GM12878 (cell line): ENCODE measurements around the gene PLXNA2.

ENCODE experiments used
- ATF2 ChIP-seq: IDR thresholded peaks from 2 replicates; pipeline ENCODE4 v1.6.1; 2012; ENCODE audit warnings: low read length, inconsistent platforms
- CBFB ChIP-seq: IDR thresholded peaks from 2 replicates; pipeline ENCODE4 v1.6.1; 2016; ENCODE audit warnings: antibody characterized with exemption, low read depth
- FOXK2 ChIP-seq: fragments of 450-650 bp; IDR thresholded peaks from 2 replicates; pipeline ENCODE4 v1.6.1; 2017; ENCODE audit warnings: mild to moderate bottlenecking, moderate library complexity
- JUND ChIP-seq: IDR thresholded peaks from 2 replicates; pipeline ENCODE4 v1.6.1; 2012; ENCODE audit warnings: low read depth, mild to moderate bottlenecking, low read length, improper control_type of control experiment, moderate library complexity
- PBX3 ChIP-seq: IDR thresholded peaks from 2 replicates; pipeline ENCODE4 v1.6.1; 2011; ENCODE audit warnings: mild to moderate bottlenecking, low read depth, low read length, moderate library complexity; ENCODE audit not compliant: insufficient replicate concordance
- RAD21 ChIP-seq: IDR thresholded peaks from 2 replicates; pipeline ENCODE4 v1.6.1; 2011; ENCODE audit warnings: mild to moderate bottlenecking, low read depth, low read length, moderate library complexity; ENCODE audit not compliant: insufficient read depth
- RAD51 ChIP-seq: fragments of 450-650 bp; IDR thresholded peaks from 2 replicates; pipeline ENCODE4 v1.6.1; 2016; ENCODE audit warnings: moderate library complexity, mild to moderate bottlenecking, inconsistent platforms
- SMAD1 ChIP-seq: fragments of 450-650 bp; IDR thresholded peaks from 2 replicates; pipeline ENCODE4 v1.6.1; 2018; ENCODE audit warnings: mild to moderate bottlenecking, low read depth; ENCODE audit not compliant: partially characterized antibody
- SPI1 ChIP-seq: IDR thresholded peaks from 2 replicates; pipeline ENCODE4 v1.6.1; 2011; ENCODE audit warnings: low read depth, mild to moderate bottlenecking, low read length, moderate library complexity, borderline replicate concordance; ENCODE audit not compliant: insufficient read depth
- SUZ12 ChIP-seq: fragments of 200-600 bp; sonication (generic); IDR thresholded peaks from one replicate; pipeline ENCODE4 v1.6.1; 2018; ENCODE audit warnings: antibody characterized with exemption, mild to moderate bottlenecking; ENCODE audit not compliant: unreplicated experiment
- USF1 ChIP-seq: IDR thresholded peaks from 2 replicates; pipeline ENCODE4 v1.6.1; 2011; ENCODE audit warnings: borderline replicate concordance, low read depth, mild to moderate bottlenecking, moderate library complexity, mixed read lengths, low read length; ENCODE audit not compliant: insufficient read depth; ENCODE audit errors: extremely low read length
- TF ChIP-seq, protein P1 (sequence below), 3 experiments: IDR thresholded peaks in 2 of 3; conservative IDR thresholded peaks in 1 of 3; 2 replicates each; pipeline ENCODE4 v1.5.1; 2011; ENCODE audit warnings: low read depth in 3 of 3, low read length in 3 of 3, mild to moderate bottlenecking in 3 of 3, control low read depth in 2 of 3, moderate library complexity in 2 of 3, inconsistent platforms in 1 of 3, mixed read lengths in 1 of 3; ENCODE audit not compliant: control insufficient read depth in 2 of 3, insufficient read depth in 1 of 3; ENCODE audit errors: extremely low read depth in 1 of 3
- TF ChIP-seq, protein P2 (sequence below): fragments of 150-350 bp; IDR thresholded peaks from 2 replicates; pipeline ENCODE4 v1.6.1; 2016; ENCODE audit warnings: low read depth, low read length

DNA sequence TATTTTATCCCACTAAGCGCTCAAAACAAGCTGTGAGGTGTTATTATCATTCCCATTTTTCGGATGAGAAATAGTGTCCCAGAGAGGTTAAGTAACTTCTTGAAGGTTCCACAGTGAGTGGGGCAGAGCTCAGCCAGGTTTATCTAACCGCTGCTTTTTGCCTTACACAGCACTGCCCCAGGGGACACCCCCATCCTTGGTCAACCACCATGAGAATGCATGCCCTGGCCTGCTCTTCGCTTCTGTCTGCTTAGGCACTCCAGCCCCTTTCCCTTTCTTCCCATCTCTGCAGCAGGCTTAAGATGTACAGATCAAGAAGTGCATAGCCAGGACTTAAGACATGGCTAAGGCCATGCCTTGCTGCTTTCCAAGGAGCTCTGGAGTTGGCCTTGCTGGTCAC lies 174.3 kb downstream of the PLXNA2 start:
- TF ChIP-seq USF1: no peak
- no peak for TF ChIP-seq CBFB
- TF ChIP-seq, protein P1, sequence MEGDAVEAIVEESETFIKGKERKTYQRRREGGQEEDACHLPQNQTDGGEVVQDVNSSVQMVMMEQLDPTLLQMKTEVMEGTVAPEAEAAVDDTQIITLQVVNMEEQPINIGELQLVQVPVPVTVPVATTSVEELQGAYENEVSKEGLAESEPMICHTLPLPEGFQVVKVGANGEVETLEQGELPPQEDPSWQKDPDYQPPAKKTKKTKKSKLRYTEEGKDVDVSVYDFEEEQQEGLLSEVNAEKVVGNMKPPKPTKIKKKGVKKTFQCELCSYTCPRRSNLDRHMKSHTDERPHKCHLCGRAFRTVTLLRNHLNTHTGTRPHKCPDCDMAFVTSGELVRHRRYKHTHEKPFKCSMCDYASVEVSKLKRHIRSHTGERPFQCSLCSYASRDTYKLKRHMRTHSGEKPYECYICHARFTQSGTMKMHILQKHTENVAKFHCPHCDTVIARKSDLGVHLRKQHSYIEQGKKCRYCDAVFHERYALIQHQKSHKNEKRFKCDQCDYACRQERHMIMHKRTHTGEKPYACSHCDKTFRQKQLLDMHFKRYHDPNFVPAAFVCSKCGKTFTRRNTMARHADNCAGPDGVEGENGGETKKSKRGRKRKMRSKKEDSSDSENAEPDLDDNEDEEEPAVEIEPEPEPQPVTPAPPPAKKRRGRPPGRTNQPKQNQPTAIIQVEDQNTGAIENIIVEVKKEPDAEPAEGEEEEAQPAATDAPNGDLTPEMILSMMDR (IDR thresholded peaks at IDR 0.05 in 2 of 3, conservative IDR thresholded peaks at IDR 0.05 in 1 of 3; ENCODE audit: control insufficient read depth in 2 of 3, extremely low read depth in 1 of 3, insufficient read depth in 1 of 3, low read depth in 3 of 3, low read length in 3 of 3): no peak
- no peak for TF ChIP-seq SPI1
- TF ChIP-seq, protein P2, sequence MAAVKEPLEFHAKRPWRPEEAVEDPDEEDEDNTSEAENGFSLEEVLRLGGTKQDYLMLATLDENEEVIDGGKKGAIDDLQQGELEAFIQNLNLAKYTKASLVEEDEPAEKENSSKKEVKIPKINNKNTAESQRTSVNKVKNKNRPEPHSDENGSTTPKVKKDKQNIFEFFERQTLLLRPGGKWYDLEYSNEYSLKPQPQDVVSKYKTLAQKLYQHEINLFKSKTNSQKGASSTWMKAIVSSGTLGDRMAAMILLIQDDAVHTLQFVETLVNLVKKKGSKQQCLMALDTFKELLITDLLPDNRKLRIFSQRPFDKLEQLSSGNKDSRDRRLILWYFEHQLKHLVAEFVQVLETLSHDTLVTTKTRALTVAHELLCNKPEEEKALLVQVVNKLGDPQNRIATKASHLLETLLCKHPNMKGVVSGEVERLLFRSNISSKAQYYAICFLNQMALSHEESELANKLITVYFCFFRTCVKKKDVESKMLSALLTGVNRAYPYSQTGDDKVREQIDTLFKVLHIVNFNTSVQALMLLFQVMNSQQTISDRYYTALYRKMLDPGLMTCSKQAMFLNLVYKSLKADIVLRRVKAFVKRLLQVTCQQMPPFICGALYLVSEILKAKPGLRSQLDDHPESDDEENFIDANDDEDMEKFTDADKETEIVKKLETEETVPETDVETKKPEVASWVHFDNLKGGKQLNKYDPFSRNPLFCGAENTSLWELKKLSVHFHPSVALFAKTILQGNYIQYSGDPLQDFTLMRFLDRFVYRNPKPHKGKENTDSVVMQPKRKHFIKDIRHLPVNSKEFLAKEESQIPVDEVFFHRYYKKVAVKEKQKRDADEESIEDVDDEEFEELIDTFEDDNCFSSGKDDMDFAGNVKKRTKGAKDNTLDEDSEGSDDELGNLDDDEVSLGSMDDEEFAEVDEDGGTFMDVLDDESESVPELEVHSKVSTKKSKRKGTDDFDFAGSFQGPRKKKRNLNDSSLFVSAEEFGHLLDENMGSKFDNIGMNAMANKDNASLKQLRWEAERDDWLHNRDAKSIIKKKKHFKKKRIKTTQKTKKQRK: no peak
- TF ChIP-seq PBX3: no peak
- no peak for TF ChIP-seq FOXK2
- TF ChIP-seq RAD21: no peak
- no peak for TF ChIP-seq SMAD1
- no peak for TF ChIP-seq JUND
- TF ChIP-seq ATF2: no peak
- TF ChIP-seq SUZ12: no peak
- TF ChIP-seq RAD51: no peak
